Measurements from ENCODE around the gene DGUOK. TPM values are rescaled to one million over a fixed set of nuclear protein-coding genes. Genes with fewer than 3 reads are reported as not detected.
"Not testable (repeated sequence)": the region's sequence is repeated elsewhere in the genome, so short reads cannot be mapped to it uniquely, and the experiment has no call there.

The DGUOK gene
- total RNA-seq, result 10 to 100 TPM; 25.2 to 33.7 TPM
- long read RNA-seq, partial matches to known transcripts, result 0 of 8 reads
- long read RNA-seq, other reads (novel, unspliced or antisense), result 0 of 8 reads

- ATAC-seq (peak; percentile 100), DNase-seq (peak; percentile 99)
- intact Hi-C loops (cut with DNase I), result loop anchor here in 1 of 2 donors (5.0 kb wide), 1 partner anchor 221 kb away; the partner anchor contains the start of gene BOLA3
Measured at GRCh38 chr2:73926493-73927327, at the start of gene DGUOK. Gene DGUOK (plus strand): TSS chr2:73926880. CDS start chr2:73926911, 31 bp downstream.

DNA sequence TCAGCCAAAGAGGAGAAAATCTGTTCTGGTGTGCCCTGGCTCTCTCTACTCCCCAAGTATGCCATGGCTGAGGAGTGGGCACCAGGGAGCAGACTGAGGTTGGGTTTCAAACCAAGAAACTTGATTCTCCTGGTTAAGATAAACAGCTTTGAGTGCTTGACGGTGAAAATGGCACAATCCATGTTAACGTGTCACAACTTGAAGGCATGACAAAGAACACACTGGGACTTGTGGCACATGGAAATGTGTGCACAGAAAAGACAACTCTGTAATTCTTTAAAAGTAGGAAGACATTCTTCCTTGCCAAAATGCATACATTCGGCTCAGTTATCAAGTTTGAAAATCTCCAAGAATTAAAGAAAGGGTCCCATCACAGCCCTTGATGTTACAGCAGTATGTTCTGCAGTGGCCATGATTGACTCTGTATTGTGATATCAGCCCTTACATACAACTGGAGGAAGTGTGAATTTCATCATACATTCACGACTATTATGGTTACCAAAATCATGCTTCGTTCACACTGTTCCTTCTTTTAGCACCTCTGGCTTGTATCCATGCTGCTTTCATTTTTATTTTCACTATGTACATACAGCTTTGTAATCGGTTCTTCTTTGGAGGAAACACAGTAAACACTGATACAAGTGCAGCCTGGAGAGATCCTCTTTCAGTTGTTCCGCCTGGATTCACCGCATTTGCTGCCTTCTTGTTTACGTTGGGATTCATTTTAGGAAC, 49.4 kb upstream of the DGUOK start:
- peak in 1 of 2 donors; percentile 47 for ATAC-seq
- no peak for DNase-seq
- intact Hi-C loops (cut with DNase I), result no loop called here

DNA sequence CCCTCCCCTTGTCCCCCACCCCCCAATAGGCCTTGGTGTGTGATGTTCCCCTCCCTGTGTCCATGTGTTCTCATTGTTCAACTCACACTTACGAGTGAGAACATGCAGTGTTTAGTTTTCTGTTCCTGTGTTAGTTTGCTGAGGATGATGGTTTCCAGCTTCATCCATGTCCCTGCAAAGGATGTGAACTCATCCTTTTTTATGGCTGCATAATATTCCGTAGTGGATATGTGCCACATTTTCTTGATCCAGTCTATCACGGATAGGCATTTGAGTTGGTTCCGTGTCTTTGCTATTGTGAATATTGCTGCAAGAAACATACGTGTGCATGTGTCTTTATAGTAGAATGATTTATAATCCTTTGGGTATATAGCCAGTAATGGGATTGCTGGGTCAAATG, 48.7 kb upstream of the DGUOK start:
- DNase-seq; intact Hi-C loops (cut with DNase I); ATAC-seq: not testable (repeated sequence)

- no peak for ATAC-seq
- intact Hi-C loops (cut with DNase I), result no loop called here
- DNase-seq, result no peak
Measured at GRCh38 chr2:73885406-73885805, 41.3 kb upstream of the DGUOK start.

- intact Hi-C loops (cut with DNase I), result no loop called here
- no peak for ATAC-seq
- DNase-seq, result no peak
Measured at GRCh38 chr2:73886357-73886756, 40.3 kb upstream of the DGUOK start.

GRCh38 chr2:73887596-73888353, 38.9 kb upstream of the DGUOK start:
- ATAC-seq; intact Hi-C loops (cut with DNase I); DNase-seq: not testable (repeated sequence)

DNA sequence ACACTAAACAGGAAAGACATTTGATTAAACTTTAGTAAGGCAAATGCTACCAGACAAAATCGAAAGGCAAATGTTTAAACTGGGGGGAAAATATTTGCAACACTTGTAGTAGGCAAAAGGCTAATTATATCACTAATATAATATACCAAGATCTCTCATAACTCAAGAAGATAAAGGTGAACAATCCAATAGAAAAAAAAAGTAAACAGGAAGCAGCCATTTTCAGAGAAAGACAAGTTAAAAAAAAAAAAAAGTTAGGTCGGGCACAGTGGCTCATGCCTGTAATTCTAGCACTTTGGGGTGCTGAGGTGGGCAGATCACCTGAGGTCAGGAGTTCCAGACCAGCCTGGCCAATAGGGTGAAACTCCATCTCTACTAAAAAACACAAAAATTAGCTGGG, 38.3 kb upstream of the DGUOK start:
- intact Hi-C loops (cut with DNase I), result no loop called here
- ATAC-seq (no peak), DNase-seq (no peak)

DNA sequence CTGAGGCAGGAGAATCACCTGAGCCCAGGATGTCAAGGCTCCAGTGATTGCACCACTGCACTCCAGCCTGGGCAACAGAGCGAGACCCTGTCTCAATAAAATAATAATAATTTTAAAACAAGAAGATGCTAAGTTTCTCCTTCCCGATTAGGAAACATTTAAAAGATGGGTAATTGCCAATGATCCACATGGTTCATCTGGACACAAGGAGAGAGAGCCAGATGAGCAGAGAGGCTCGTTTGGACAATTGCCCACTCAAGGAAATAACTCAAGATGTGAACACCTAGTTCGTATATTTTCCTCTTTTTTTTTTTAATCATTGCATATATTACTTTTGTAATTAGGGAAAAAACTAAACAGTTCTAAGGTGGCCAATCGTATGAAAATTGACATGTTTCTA, 37.5 kb upstream of the DGUOK start:
- DNase-seq (no peak), ATAC-seq (no peak)
- intact Hi-C loops (cut with DNase I), result no loop called here

DNA sequence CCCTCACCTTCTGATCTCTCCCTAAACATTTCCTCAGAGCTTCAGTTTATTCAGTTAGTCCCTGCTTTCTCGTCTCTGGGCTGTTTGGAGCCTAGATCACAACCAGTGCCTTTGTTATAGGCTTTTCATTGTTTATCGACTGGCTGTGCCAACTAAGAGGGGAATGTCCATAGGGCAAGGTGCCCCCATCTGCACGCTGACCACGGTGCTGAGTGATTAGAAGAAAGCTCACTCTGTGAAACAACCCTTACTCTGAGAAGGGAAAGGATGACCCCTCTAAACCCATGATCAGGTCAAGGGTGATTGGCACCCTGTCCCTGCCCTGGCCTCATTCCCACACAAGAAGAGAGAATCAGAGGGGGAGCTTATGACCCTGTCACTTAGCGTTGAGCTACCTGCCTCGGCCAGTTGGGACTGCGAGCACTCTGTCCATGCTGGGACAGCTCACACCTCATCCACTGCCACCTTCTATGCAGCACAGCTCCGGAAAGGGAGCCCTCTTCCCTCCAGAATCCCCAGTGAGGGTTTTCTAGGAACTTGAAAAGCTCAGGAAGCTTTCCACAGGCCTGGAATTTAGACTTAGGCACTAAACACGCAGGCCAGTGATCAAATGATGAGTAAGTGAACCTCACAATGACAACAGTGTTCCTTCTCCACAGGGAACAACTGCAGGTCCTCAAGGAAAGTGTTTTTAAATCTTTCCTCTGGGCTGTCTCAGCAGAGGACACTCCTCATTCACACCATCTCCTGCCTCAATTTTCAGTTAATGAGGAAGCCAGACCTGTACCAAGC, 36.2 kb upstream of the DGUOK start:
- intact Hi-C loops (cut with DNase I), result no loop called here
- ATAC-seq, result no peak
- no peak for DNase-seq

DNA sequence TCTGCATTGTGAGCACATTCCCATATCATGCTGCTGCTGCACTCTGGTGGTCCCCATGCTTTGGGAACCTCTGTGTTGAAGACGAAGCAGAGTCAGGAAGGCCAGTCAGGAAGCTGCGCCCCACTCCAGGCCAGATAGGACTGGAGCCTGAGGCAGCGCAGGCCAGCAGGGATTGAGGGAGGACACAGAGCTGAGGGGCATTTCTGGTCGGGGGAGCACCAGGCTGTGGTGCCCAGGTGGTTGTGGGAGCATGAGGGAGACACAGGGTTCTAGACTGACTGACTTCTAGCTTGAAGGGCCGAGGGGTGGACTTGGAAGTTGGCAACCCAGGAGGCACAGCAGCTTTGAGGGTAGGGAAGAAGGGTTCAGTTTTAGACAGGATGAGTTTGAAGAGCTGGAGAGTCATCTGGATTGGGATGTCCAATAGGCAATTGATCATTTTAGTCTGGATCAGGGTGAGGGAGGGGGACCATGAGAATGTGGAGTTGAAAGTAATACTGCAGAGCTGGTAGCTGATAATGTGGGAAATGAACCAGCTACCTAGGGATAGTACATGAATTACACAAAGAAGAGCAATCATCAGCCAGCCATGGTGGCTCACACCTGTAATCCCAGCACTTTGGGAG, 35.3 kb upstream of the DGUOK start:
- intact Hi-C loops (cut with DNase I), result no loop called here
- DNase-seq (no peak), ATAC-seq (no peak)

- ATAC-seq (peak in 1 of 2 donors; percentile 12), DNase-seq (no peak)
- intact Hi-C loops (cut with DNase I), result no loop called here
Measured at GRCh38 chr2:73892631-73893329, 33.9 kb upstream of the DGUOK start, which contains the start of gene ACTG2. Gene ACTG2 (plus strand): TSS chr2:73893008. CDS start chr2:73901312, 8,304 bp downstream.

DNA sequence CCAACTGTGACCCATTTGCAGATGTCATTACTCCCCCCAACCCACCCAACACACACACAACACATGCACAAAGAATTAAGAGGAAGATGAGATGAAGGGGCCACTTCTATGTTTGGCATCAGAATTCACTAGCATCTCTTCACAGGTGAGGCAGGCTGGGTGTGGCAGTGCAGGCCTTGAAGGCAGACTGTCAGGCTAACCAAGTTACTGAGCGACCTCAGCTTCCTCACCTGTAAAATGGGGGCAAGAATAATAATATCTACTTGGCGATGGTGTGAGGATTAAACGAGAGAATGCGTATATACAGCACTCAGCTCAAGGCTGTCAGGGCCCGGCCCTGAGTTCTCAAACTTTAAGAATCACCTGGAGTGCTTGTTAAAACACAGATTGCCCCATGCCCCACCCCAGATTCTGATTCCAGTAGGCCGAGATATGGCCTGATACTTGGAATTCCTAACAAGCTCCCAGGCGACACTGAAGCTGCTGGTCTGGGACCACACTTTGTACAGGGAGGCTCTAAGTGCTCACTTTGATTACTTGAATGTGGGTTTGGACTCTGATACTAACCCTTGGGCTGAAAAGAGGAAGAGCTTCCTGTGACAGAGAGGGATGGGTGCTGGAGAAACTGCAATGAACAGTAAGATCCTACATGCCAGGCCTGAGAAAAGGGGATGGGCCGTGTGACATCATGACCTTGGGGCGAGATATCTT, 32.8 kb upstream of the DGUOK start:
- DNase-seq (no peak), ATAC-seq (no peak)
- intact Hi-C loops (cut with DNase I), result no loop called here

DNA sequence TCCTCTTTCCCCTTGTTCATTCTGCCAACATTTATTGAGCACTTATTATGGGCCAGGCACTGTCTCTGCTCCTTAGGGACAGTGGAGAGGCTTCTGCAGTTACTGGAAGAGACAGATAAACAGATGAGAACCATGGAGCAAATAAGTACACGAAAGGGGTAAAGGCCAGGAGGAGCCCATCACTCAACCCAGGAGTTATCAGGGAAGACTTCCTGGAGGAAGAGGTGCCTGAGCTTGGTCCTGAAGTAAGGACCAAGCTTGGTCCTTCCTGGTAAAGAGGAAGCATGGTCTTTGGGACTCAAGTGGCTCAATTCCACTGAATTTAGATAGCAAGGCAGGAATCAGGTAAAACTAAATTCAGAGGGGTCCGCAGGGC, 32.2 kb upstream of the DGUOK start:
- intact Hi-C loops (cut with DNase I), result no loop called here
- no peak for ATAC-seq

DNA sequence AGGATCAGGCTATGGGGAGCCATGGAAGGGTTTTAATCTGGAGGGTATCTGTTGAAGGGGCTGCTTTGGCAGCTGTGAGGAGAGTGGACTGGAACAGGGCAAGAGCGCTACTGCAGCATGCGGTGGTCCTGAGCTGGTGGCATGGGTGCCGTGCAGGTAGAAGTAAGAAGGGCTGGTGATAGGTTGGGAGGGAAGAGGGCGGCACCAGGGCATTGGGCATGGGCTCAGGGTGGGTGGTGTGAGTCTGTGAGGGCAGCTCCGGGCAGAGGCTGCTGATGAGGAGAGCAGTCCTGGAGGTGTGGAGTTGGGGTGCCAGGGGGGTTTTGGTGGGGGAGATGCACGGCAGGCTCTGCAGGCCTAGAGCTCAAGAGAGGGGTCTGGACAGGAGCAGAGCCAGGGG, 31.8 kb upstream of the DGUOK start:
- intact Hi-C loops (cut with DNase I), result no loop called here
- DNase-seq, result no peak
- ATAC-seq, result no peak

More for the DNA sequence above, 32.2 kb upstream of the DGUOK start:
- no peak for DNase-seq

GRCh38 chr2:73895473-73895872, 31.2 kb upstream of the DGUOK start:
- intact Hi-C loops (cut with DNase I), result no loop called here

DNA sequence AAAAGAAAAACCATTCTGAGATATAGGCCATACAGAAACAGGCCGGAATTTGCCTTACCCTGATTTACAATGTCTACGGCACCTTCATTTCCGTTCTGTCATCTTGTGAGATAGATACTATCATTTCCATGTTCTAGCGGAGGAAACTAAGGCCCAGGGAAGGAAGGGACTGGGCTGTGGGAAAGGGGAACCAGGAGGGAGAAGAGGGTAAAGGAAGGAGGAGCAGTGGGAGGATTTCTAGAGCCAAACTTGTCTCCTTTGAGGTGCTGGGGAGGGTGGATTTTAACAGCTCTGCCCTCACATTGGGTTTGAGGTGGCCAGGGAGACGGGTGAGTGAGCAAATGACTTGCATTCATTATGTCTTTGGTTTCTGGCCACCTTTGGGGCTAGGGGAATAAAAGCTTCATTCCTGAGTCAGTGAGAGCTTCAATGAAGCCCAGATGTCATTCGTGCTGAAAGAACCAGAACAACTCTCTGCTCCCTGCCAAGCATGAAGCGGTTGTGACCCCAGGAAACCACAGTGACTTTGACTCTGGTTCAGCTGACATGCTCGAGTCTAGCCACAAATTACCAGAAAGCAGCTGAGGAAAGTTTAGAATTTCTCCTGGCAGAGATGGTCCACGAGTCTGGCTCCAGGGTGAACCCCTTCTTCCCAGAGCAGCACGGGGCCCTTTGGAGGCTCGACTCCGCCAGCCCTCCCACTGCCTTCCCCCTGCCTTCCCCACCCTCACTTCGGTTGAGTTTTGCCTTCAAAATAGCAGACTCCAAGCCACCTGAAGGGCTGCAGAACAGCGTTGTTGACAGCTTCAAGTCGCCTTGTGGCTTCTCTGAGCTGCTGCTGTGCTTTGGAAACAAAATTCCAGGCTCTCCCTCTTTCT, 30.1 kb upstream of the DGUOK start:
- peak; percentile 71 to 74 for ATAC-seq
- intact Hi-C loops (cut with DNase I), result no loop called here
- DNase-seq, result no peak

More at GRCh38 chr2:73895473-73895872, 31.2 kb upstream of the DGUOK start:
- ATAC-seq, result no peak
- DNase-seq, result no peak
